Fibroblast of the aortic adventitia (primary cell): ENCODE measurements around the gene RENBP. TPM values are rescaled to one million over a fixed set of nuclear protein-coding genes. Genes with fewer than 3 reads are reported as not detected.

ENCODE experiments used
- DNase-seq: peaks from one replicate; pipeline ENCODE4 v3.0.0-alpha.2; 2010; ENCODE audit warnings: low read depth
- H3K4me3 ChIP-seq: 2 replicates; pipeline ENCODE4 v1.5.1; 2011; ENCODE audit warnings: low read depth, mild to moderate bottlenecking, control low read depth, low read length, moderate library complexity
- CTCF ChIP-seq: IDR thresholded peaks from 2 replicates; pipeline ENCODE4 v1.5.1; 2011; ENCODE audit warnings: mild to moderate bottlenecking, low read length, control low read depth, inconsistent platforms; ENCODE audit not compliant: insufficient read depth
- total RNA-seq: library from RNA; depleted of rRNA; stranded (reverse); fragments of >200 nt; gene quantifications from 2 replicates; pipeline ENCODE4 v1.2.3, GENCODE V29; 2012; ENCODE audit warnings: low replicate concordance

RENBP gene
- total RNA-seq, 1 donor, result 0.45 TPM

- TF ChIP-seq CTCF, result no peak
Observed at GRCh38 chrX:153909980-153910360, 34.5 kb downstream of the RENBP start.

GRCh38 chrX:153909024-153909979, 35.1 kb downstream of the RENBP start:
- no peak for DNase-seq
- TF ChIP-seq CTCF, result no peak
- no peak overlapping the region for H3K4me3 ChIP-seq

More at GRCh38 chrX:153909980-153910360, 34.5 kb downstream of the RENBP start:
- no peak overlapping the region for H3K4me3 ChIP-seq
- DNase-seq, result no peak

- DNase-seq, result no peak
- H3K4me3 ChIP-seq, result no peak overlapping the region
- no peak for TF ChIP-seq CTCF
Observed at GRCh38 chrX:153908219-153908860, 36.1 kb downstream of the RENBP start.

- no peak overlapping the region for H3K4me3 ChIP-seq
- TF ChIP-seq CTCF, result no peak
- DNase-seq, result no peak
Observed at GRCh38 chrX:153907456-153907855, 37.0 kb downstream of the RENBP start.

GRCh38 chrX:153906126-153906917, 38.1 kb downstream of the RENBP start:
- H3K4me3 ChIP-seq, result no peak overlapping the region
- no peak for TF ChIP-seq CTCF
- no peak for DNase-seq

GRCh38 chrX:153905481-153906095, 38.9 kb downstream of the RENBP start:
- DNase-seq, result no peak
- no peak for TF ChIP-seq CTCF
- H3K4me3 ChIP-seq, result no peak overlapping the region
